ENCODE data around the gene CACNA1G.

The CACNA1G gene

GRCh38 chr17:50635732-50635981 lies 75.1 kb downstream of the CACNA1G start:
- no peak for DNase-seq

GRCh38 chr17:50635982-50636803 lies 75.7 kb downstream of the CACNA1G start:
- DNase-seq = no peak

GRCh38 chr17:50636804-50637195 lies 76.3 kb downstream of the CACNA1G start:
- no peak for DNase-seq

GRCh38 chr17:50637829-50638605 lies 77.5 kb downstream of the CACNA1G start:
- no peak for DNase-seq

GRCh38 chr17:50638606-50638965 lies 78.1 kb downstream of the CACNA1G start:
- no peak for DNase-seq

GRCh38 chr17:50638966-50639713 lies 78.6 kb downstream of the CACNA1G start:
- DNase-seq = no peak

GRCh38 chr17:50640686-50641351 lies 80.3 kb downstream of the CACNA1G start:
- DNase-seq = no peak

GRCh38 chr17:50641357-50641756 lies 80.8 kb downstream of the CACNA1G start:
- DNase-seq = no peak

- DNase-seq = no peak
These were observed 81.7 kb downstream of the CACNA1G start for GRCh38 chr17:50642071-50642721.

- no peak for DNase-seq
These were observed 82.5 kb downstream of the CACNA1G start for GRCh38 chr17:50642722-50643656.

- DNase-seq = no peak
These were observed 85.5 kb downstream of the CACNA1G start for GRCh38 chr17:50645748-50646682.

- no peak for DNase-seq
These were observed 86.7 kb downstream of the CACNA1G start for GRCh38 chr17:50647187-50647586.

- no peak for DNase-seq
These were observed 88.8 kb downstream of the CACNA1G start for GRCh38 chr17:50649042-50649908.

GRCh38 chr17:50651661-50652060 lies 91.1 kb downstream of the CACNA1G start:
- DNase-seq = no peak

- no peak for DNase-seq
These were observed 93.2 kb downstream of the CACNA1G start for GRCh38 chr17:50653738-50654137.

GRCh38 chr17:50656509-50656908 lies 96.0 kb downstream of the CACNA1G start:
- DNase-seq = no peak

GRCh38 chr17:50657054-50657453 lies 96.5 kb downstream of the CACNA1G start:
- DNase-seq = no peak

- no peak for DNase-seq
These were observed 97.1 kb downstream of the CACNA1G start for GRCh38 chr17:50657627-50658026.

GRCh38 chr17:50658616-50659015 lies 98.1 kb downstream of the CACNA1G start:
- no peak for DNase-seq

Data from activated CD8-positive, alpha-beta memory T cell treated with anti-CD3 and anti-CD28 coated beads, Interleukin-2, amount 50 U/mL, for 4 hours (primary cell).